ENCODE data around the gene ARHGAP8.

DNA sequence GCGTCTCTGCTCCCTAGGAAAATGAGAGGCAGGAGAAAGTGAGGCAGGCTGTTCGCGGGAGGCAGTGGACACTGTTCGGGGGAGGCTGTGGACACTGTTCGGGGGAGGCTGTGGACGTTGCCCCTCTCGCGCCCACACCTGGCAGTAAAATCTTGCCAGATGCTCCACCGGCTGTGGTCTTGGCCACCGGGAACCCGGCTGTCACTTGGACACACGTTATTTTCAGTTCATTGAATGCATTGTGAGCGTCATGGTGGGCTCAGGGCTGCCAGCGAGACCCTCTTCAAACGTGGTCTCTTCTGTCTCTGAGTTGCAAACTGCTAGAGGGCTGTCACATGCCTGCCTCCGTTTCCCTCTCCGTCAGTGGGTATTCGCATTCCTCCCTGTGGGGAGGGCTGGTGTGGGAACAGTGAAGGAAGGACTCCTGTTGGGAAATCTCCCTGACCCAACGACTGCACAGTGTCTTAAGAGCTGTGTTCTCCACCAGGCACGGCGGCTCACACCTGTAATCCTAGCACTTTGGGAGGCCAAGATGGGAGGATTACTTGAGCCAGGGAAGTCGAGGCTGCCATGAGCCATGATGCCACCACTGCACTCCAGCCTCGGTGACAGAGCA, 49.0 kb upstream of the ARHGAP8 start:
- TF ChIP-seq, protein P1, sequence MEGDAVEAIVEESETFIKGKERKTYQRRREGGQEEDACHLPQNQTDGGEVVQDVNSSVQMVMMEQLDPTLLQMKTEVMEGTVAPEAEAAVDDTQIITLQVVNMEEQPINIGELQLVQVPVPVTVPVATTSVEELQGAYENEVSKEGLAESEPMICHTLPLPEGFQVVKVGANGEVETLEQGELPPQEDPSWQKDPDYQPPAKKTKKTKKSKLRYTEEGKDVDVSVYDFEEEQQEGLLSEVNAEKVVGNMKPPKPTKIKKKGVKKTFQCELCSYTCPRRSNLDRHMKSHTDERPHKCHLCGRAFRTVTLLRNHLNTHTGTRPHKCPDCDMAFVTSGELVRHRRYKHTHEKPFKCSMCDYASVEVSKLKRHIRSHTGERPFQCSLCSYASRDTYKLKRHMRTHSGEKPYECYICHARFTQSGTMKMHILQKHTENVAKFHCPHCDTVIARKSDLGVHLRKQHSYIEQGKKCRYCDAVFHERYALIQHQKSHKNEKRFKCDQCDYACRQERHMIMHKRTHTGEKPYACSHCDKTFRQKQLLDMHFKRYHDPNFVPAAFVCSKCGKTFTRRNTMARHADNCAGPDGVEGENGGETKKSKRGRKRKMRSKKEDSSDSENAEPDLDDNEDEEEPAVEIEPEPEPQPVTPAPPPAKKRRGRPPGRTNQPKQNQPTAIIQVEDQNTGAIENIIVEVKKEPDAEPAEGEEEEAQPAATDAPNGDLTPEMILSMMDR (IDR thresholded peaks at IDR 0.05): no peak
- TF ChIP-seq POLR2A (IDR thresholded peaks at IDR 0.05): no peak
